DMS79 (cell line): ENCODE measurements around the gene PRDM15.

Experiments
- DNase-seq: peaks from one replicate; lab custom pipeline; 2025; lab: John Stamatoyannopoulos, UW

PRDM15 gene

DNA sequence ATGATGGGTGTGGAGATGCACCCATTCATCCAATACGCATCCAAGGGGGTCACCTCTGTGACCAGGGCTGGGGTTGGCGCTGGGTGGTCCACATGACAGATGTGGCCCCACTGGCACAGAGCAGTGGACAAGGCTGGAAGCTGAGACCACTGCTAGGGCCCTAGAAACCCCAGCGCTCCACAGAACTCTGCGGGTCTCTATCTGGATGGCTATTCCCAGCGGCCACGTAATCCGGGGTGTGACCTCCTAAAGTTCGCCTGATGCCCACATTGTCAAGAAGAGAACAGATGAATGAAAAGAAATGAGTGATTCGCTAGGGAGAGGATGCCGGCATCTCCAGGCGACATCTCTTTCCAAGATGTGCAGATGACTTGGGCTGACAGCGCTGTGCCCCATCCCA lies 55.2 kb downstream of the PRDM15 start:
- no peak for DNase-seq

DNA sequence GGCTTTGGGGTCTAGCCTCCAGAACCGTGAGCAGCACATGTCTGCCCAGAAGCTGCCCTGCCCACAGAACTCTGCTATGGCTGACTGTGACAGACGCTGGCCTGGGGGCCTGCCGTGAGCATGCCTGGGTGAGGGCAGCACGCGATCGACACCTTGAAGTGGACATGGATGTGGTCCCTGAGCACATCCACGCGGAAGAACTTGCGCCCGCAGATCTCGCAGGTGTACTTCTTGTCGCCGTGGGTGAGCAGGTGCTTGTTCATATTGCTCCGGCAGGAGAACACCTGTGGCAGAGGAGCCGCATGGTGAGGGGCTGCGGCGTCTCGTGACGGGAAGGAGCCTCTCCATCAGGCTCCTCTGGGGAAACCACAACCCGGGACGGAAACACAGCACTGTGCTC lies 56.0 kb downstream of the PRDM15 start:
- DNase-seq = peak; percentile 11

DNA sequence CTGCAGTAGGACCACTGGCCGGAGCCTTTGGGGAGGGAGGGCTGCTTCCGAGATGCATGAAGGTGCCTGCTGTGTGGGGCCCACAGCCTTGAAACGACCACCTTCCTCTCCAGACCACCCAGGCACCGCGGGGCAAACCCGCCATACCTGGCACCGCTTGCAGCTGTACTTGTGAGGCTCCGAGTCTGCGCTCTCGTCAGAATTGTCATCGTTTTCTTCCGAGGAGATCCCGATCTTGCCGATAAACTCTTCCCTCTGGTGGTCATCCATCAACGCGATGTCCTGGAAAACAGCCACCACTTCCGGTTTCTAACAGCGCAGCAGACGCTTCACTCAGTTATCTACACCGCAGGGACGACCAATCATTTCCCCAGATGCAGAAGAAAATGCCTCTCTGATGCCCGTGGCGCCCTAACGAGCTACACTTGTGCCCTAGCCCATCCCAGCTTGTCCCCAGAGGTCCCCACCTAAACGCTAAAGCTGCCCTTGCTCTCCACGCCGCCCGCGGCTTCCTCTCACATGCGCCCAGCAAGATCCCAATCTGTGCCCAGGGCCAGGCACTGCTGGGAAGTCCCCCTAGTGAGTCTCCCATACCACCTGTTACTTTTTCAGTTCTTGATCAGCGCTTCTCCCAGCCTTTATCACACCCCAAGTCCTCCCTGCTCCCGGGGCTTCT lies 57.2 kb downstream of the PRDM15 start:
- no peak for DNase-seq

DNA sequence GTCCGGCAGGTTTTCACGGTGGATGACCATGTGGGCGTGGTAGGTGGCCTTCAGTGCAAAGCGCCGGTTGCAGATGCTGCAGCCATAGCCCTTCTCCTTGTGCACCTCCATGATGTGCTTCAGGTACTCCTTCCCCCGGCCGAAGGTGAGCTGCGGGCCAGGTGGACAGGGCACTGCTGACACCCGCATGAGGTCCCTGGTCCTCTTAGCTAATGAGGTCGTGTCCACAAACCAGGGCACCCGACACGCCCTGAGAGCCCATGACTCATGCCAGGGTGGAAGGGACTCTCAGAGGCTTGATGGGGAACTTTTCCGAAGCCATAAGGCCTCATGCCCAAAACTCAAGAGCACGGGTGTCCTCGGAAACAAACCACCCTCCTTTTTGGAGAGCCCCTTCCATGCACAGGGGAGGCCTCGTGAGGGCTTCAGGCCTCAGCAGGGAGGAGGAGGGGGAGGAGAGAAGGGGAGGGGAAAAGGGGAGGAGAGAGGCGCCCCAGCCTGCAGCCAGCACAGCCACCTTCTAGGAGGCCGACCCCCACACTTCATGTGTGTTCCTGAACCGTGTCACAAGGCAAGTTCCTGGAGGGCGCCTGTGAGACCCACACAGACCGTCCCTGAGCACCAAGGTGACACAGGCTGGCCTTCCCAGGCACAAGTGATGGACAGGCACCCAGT lies 57.9 kb downstream of the PRDM15 start:
- DNase-seq = no peak

DNA sequence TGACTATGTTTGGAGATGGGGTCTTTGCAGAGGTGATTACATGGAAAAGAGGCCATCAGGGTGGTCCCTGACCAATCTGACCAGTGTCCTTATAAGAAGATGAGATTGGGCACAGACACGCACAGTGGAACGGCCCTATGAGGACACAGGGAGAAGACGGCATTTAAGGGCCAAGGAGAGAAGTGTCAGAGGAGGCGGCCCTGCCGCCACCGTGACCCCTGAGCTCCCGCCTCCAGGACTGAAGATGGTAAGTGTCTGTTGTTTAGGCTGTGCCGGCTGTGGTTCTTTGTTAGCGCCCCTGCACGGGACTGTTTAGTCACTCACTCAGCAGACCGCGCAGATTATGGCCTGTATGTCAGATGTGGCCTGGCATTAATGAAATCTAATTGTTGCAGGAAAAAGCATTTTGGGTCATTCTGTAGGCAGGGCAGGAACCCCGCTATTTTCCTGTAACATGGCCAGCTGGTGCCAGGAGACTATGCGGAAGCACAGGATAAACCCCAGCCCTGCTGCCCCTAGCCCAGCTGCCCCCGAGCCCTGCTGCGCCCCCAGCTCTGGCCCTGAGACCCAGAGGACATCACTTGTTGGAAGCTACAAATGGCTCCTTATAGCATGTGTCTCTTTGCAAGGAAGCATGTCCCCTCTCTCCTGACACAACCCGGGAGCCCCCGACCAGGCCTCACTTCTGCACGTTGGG lies 58.6 kb downstream of the PRDM15 start:
- no peak for DNase-seq

DNA sequence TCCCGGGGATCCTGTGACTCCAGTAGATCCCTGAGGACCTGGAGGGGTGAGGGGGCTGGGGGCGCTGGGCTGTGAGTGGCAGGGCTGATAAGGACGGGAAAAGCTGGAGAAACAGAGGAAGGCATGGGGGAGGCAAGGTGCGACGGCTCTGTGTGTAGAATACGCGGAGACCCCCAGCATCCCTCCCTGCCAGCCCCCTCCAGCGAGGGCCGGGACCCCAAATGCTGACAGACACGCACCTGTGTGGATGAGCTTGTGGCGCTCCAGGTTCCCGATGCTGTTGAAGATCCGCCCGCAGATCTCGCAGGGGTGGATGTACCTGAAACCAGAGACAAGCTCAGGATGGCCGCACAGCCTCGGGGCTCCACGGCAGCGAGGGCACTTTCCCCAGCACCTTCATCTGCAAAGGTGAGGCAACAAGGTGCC lies 59.3 kb downstream of the PRDM15 start:
- DNase-seq = no peak

DNA sequence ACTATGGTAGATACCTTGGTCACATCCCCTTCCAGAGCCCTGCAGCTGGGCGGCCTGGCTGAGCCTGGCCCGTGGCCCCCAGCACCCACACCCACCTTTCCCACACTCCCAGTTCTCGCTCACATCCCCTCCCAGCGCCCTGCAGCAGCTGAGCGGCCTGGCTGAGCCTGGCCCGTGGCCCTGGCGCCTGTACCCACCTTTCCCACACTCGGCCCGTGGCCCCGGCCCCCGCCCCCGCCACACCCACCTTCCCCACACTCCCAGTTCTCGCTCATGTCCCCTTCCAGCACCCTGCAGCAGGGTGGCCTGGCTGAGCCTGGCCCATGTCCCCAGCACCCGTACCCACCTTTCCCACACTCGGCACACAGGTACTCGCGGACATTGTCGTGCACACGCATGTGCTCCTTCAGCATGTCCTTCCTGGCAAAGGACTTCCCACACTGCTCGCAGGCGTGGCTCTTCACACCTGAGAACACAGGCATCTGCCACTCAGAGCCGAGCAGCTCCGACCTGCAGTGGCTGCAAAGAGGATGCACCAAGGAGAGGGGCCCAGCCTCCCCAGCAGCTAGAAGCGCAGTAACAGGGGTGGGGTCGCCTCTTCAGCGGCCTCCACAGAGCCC lies 59.8 kb downstream of the PRDM15 start:
- DNase-seq = no peak

DNA sequence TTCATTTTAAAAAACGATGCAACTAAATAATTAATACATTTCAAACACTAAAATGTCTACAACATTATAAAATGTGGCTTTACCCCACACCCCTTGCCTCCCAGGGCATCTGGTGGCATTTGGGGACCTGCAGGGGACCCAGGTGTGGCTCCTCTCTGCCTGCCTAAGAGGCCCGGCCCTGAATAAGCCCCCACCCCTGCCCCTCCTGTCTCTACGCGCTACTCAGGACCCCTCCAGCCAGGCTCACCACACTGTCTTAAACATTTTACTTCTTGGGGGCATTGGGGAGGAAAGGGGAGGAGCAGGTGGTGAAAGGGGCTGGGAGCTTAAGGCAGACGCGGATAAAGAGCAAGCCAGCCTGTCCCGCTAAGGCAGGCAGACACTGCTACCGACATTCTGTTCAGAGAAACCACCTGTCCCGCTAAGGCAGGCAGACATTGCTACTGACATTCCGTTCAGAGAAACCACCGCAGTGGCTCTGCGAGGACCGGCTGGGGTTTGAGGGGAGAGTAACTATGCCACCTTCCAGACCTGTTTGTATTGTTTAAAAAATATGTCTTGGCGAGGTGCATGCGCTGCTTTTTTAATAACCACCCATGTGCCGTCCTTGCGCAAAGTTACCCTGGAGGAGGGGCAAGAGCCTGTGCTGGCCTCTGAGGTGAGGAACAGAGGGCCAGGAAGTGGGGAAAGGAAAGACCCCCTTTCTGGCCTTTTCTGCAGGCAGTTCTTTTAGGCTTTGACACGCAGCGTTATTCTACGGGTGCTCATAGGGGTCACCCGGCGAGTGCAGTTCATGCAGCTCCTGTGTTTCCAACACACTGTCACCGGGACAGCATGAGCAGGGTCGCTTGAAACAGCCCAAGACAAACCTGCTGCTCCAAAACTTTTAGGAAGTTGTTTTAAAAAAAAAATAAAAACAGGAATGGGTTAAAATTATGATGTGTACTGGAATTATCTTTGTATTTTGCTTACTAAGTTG lies 61.0 kb downstream of the PRDM15 start:
- DNase-seq = no peak

DNA sequence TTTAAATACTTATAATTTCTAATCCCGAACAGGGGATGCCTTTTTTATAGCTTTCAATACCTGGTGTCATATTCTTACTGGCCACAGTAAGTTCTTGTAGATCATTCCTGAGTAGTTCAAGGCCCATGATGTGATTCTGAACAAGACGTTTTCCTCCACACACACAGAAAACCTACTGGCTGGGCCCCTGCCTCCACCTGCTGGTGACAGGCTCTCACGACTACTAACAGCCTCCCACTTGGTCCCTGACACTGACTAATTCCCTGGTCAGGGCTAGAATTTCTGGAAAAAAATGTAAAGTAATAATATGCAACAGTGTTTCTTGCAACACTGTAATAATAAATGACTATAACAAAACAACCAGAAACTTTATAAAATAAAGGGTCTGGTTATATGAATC lies 61.9 kb downstream of the PRDM15 start:
- peak; percentile 55 for DNase-seq

DNA sequence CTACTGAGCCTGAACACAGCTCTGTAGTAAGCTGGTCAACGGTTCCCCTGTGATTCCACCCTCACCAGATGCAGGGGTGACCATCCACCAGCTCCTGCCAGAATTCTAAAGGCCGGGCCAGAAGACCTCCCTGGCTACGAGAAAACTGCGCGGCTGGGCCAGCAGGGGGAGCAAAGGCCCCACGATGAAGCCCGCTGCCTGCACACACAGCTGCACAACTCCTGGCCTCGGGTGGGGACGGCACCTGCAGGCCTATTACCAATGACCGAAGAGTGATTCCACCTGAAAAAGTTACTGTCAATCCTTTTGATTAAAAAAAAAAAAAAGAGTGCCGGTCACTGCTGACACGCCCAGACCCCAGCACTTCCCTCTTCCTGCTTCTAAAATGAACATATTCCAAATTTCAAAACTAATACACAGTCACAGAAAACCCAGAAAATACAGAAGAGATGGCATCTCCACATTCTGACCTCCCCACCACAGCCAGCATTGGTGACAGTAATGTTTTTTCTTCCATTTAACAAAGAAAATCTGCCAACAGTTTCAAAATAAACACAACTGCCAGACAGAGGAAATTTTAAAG lies 62.5 kb downstream of the PRDM15 start:
- DNase-seq = no peak

DNA sequence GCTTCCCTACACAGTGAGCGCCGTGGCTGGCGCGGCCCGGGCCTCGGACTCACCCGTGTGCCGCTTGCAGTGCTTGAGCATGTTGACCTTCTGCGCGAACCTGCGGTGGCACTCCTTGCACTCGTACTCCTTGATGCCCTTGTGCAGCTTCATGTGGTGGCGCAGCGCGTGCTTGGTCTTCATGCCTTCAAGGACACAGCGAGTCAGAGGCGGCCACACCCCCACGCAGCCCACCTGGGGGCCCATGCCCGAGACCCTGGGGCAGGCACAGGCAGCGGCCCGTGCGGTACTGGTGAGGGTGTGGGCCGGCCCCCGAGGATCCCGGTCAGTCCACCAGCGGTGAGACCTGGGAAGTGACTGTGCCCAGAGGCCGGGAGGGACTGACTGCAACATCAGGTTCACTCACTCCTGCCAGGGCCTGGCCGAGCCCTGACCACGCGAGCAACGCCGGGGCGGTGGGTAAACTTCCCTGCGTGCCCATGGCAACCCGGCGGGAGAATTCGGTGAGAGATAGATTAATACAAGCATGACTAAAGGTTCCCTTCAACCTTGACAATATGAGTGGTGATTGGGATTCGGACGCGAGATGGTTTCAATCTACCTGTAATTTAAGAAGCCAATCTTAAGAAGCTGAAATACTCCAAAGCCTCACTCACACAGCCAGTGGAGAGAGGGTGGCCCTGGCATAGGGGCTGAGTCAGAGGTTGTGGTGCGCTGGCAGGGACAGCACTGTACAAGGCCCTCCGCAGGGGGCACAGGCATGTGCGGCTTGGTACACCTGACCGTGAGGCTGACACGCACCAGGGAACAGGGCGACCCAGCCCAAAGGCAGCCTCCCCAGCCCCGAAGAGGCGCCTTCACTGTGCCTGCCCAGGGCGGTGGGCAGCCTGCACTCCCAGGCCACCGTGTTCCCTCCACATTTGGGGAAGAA lies 63.2 kb downstream of the PRDM15 start:
- DNase-seq = no peak

DNA sequence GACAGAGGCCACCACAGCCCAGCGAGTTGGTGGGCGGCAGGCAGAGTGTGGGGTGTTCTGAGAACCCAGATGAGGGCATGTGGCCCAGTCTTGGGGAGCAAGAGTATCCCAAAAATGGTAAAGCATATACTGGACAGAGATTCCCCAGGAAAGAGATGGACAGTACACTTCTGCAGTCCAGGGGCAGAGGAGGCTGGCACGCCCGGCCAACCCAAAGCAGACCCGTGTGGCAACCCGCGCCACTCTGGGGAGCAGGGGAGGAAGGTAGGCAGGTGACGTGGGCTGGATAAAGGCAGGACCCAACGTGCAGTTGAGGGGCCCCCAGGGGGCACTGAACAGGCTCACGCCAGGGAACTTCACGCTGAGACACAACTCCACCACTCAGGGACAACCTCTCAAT lies 65.9 kb downstream of the PRDM15 start:
- no peak for DNase-seq

DNA sequence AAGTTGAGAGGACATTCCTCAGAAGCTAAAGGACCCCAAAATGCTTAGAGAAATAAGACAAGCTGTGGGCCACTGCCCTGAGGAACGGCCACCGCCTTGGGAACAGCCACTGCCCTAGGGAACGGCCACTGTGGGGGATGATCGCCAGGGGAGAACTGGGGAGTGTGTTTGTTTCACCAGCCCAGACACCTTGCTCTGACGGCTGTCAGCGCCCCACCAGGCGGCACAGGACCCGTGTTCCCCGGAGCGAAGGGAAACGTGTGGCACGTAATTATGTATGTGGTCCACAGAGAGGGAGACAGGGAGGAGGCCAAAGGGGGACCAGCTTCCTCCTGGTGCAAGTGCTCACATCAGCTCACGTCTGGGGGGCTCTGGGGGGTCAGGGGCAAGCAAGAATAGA lies 66.5 kb downstream of the PRDM15 start:
- no peak for DNase-seq

DNA sequence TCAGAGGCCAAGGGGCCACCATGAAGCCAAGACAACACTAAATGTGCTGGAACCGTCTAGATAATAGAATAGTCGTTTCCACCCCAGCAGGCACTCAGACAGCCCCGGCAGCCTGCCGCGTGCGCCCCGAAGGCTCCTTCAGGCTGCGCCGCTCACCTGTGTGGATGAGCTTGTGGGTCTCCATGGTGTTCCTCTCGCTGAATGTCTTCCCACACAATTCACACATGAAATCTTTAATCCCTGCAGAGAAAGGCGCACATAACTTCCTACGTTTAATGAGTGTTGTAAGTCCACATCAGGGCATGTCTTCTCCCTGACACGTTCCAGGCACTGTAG lies 68.6 kb downstream of the PRDM15 start:
- DNase-seq = no peak

DNA sequence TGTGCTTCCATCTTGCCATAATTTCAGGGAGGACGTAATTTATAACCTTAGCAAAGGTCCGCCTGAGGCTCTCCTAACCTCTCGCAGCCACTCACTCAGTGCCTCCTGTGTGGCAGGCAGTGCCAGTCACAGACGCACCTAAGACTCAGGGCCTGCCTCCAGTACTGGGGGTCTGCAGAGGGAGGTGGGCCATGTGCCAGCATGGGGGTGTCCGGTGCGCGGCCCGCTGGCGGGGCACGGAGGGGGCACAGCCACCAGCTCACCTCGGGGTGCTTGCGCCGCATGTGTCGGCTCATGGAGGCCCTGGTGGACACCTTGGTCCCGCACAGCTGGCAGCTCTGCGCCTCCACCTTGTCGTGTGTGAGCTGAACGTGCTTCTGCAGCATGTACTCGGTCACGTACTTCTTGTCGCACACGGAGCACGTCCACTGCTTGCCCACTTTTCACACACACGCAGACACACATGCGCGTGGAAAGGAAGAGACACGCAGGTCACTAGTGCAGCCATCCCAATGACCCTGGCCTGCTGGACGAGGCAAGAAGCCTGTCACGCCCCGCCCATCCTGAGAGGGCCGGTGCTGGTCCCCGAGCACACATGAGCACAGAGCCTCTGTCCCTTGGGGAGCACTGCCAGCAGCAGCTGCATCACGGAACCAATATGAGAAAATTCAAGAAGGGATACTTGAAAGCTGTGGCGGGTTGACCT lies 69.1 kb downstream of the PRDM15 start:
- DNase-seq = no peak

DNA sequence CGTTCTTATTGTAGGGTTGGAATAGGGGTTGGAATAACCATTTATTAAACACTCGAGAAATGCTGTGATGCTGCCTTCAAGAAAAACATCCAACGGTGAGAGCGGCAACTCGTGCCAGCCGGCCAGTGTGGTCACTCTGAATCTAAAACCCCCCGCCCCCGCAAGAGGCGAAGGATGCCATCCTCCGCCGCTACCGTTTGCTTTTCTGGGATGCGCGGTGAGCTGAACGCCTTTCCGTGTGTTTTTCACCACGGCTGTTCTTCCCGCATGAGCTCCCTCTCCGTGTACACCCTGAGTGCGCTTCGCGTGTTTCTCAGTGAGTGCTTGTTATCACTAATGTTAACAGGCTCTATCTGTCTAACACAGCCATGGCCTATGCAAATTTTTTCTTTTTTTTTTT lies 70.3 kb downstream of the PRDM15 start:
- DNase-seq = no peak

DNA sequence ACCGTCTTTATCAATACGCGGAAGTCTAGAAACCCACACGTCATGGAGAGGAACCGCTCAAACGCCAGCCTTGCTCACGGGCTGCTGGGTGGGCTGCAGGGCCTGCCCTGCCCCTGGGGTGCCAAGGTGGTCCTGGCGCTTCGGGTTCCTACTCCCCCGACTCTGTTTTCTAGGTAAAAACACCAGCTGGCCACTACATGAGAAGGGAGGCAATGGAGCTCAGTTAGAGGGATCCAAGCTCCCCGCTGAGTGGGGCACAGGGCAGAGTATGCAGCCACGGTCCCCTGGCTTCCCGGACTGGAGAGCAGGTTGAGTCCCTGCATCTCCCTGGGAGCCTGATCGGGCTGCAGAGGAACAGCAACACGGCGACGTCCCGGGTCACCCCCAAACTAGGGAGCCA lies 71.0 kb downstream of the PRDM15 start:
- no peak for DNase-seq

DNA sequence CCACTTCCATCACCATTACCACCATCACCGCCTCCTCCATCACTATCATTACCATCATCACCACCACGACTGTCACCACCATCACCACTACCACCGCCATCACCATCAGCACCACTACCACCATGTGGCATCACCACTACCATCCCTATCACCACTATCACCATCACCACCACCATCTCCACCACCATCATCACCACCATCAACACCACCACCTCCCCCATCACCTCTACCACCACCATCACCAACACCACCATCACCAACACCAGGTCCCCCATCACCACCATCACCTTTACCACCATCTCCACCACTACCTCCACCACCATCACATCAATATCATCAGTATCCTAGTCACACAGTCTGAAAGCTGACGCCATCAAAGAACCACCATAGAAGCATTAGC lies 72.4 kb downstream of the PRDM15 start:
- DNase-seq = no peak

DNA sequence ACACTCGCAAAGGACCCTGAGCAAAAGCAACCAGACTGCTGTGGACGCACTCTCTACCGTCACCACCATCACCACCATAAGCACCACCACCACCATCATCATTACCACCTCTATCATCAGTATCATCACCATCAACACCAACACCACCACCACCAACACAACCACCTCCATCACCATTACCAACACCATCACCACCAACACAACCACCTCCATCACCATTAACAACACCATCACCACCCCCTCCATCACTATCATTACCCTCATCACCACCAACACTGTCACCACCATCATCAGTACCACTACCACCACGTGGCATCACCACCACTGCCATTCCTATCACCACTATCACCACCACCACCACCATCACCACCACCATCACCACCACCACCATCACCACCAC lies 73.5 kb downstream of the PRDM15 start:
- no peak for DNase-seq

DNA sequence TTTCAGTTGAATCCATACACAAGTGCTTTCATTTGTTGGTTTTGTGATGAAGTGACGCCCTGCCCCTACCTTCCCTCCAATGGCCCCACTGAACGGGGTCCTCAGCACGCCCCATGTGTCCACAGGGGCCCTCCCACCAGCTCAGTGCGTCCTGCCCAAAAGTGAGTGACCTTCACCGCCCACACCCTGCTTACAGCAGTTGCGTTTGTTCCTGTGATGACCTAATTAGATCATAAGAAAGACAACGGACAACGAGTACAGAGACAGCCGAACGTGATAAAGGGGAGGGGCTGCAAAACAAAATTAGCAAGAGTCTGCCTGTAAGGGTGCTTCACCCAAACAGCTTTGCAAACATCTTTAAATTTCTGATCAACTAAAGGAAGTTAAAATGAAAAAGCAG lies 74.1 kb downstream of the PRDM15 start:
- DNase-seq = no peak
